22Rv1 (cell line): ENCODE measurements around the gene OCA2.
"Not testable (repeated sequence)": the region's sequence is repeated elsewhere in the genome, so short reads cannot be mapped to it uniquely, and the experiment has no call there.

ENCODE experiments used
- CTCF ChIP-seq: fragments of 450-650 bp; IDR thresholded peaks from 2 replicates; pipeline ENCODE4 v1.5.1; 2017; ENCODE audit warnings: mild to moderate bottlenecking
- ZFX ChIP-seq: fragments of 450-650 bp; IDR thresholded peaks from 2 replicates; pipeline ENCODE4 v1.6.1; 2017; ENCODE audit warnings: antibody characterized with exemption, borderline replicate concordance

GRCh38 chr15:28137408-28138039 lies 38.4 kb upstream of the OCA2 start:
- not testable (repeated sequence) for TF ChIP-seq CTCF, ZFX
